Loucy (cell line): ENCODE data around the gene TCERG1.

Source experiments
- EZH2phosphoT487 ChIP-seq: fragments of 200-600 bp; IDR thresholded peaks from 2 replicates; pipeline ENCODE4 v1.6.1; 2018; ENCODE audit warnings: antibody characterized with exemption, mild to moderate bottlenecking, moderate library complexity, borderline replicate concordance
- TF ChIP-seq, protein P1 (sequence below): fragments of 200-600 bp; sonication (generic); conservative IDR thresholded peaks from 2 replicates; pipeline ENCODE4 v1.5.1; 2014; ENCODE audit warnings: mild to moderate bottlenecking, antibody characterized with exemption, low read length

DNA sequence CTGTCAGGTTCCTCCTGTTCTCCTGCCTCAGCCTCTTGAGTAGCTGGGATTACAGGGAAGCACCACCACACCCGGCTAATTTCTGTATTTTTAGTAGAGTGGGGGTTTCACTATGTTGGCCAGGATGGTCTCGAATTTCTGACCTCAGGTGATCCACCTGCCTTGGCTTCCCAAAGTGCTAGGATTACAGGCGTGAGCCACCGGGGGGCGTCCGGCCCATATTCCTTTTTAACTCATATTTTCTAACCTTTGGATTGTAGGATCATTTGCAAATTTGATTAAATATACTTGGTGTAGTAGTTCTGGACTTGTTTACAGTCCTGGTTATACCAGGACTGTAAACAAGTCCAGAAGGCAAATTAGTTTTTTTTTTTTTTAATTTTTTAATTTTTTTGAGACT, 4.3 kb downstream of the TCERG1 start:
- TF ChIP-seq, protein P1, sequence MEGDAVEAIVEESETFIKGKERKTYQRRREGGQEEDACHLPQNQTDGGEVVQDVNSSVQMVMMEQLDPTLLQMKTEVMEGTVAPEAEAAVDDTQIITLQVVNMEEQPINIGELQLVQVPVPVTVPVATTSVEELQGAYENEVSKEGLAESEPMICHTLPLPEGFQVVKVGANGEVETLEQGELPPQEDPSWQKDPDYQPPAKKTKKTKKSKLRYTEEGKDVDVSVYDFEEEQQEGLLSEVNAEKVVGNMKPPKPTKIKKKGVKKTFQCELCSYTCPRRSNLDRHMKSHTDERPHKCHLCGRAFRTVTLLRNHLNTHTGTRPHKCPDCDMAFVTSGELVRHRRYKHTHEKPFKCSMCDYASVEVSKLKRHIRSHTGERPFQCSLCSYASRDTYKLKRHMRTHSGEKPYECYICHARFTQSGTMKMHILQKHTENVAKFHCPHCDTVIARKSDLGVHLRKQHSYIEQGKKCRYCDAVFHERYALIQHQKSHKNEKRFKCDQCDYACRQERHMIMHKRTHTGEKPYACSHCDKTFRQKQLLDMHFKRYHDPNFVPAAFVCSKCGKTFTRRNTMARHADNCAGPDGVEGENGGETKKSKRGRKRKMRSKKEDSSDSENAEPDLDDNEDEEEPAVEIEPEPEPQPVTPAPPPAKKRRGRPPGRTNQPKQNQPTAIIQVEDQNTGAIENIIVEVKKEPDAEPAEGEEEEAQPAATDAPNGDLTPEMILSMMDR = peak; percentile 62
- no peak for TF ChIP-seq EZH2phosphoT487
